A673 (cell line): Measurements from ENCODE around the gene NUMB.

ENCODE experiments used
- EZH2 ChIP-seq: fragments of 200-600 bp; sonication (generic); IDR thresholded peaks from 2 replicates; pipeline ENCODE4 v1.6.1; 2017; ENCODE audit warnings: borderline replicate concordance, low read depth, mild to moderate bottlenecking, mixed read lengths, antibody characterized with exemption, low read length; ENCODE audit not compliant: poor library complexity, severe bottlenecking
- TF ChIP-seq, protein P1 (sequence below): fragments of 300-800, 200-600 bp; sonication (generic); conservative IDR thresholded peaks from 2 replicates; pipeline ENCODE4 v1.5.1; 2017; ENCODE audit warnings: low read depth, mild to moderate bottlenecking, antibody characterized with exemption, low read length, moderate library complexity, mixed read lengths

DNA sequence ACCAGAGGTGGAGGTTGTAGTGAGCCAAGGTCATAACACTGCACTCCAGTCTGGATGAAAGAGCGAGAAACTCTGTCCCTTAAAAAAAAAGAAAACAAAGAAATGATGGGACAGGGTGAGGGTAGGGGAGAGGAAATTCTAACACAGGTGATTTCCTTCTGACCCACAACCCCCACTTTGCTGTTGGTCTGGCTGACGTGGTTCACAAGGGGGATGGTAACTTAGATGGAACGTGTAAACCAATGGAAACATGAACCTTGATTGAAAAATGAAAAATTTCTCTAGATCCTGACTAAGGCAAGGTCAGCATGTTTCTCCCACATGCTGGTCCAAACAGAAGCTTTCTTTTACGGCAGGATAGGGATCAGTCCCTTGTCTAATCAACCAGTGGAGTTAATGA lies 16.6 kb upstream of the NUMB start:
- TF ChIP-seq, protein P1, sequence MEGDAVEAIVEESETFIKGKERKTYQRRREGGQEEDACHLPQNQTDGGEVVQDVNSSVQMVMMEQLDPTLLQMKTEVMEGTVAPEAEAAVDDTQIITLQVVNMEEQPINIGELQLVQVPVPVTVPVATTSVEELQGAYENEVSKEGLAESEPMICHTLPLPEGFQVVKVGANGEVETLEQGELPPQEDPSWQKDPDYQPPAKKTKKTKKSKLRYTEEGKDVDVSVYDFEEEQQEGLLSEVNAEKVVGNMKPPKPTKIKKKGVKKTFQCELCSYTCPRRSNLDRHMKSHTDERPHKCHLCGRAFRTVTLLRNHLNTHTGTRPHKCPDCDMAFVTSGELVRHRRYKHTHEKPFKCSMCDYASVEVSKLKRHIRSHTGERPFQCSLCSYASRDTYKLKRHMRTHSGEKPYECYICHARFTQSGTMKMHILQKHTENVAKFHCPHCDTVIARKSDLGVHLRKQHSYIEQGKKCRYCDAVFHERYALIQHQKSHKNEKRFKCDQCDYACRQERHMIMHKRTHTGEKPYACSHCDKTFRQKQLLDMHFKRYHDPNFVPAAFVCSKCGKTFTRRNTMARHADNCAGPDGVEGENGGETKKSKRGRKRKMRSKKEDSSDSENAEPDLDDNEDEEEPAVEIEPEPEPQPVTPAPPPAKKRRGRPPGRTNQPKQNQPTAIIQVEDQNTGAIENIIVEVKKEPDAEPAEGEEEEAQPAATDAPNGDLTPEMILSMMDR: no peak
- no peak for TF ChIP-seq EZH2
